ENCODE measurements around the gene CYTH1.

DNA sequence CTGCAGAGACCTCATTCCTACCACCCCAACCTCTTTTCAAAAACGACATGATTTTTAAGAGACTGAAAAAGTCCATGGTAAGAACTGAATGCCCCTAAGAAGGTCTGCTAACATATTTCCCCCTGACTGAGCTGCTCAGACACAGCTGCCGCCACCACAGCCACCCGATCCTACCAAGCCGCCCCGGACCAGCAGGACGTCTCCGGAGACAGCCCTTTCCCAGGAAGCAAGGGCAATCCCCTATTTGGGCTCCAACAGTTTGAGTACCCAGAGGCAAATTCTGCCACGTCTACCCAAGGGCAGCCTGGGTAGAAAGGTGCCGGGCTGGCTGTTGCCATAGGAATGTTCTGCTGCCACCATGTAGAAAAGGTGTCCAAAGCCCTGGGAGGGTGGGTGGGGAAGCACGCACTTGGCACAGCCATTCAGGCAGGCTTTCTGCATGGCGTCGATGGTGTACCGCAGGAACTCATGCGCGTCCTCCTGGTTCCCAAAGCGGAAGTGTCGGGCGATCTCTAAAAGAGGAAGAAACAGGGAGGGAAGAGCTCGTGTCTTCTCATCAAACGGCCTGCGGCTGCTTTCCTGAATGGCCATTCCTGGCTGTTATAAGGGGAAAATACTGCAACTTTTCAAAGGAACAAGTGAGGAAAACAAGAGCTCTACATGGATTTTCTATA lies 44.9 kb upstream of the CYTH1 start:
- TF ChIP-seq CTCF (IDR thresholded peaks at IDR 0.05) (no peak), POLR2A (IDR thresholded peaks at IDR 0.05) (no peak)
